Measurements from ENCODE around the gene LAMP1.
"Not testable (repeated sequence)": the region's sequence is repeated elsewhere in the genome, so short reads cannot be mapped to it uniquely, and the experiment has no call there.

Gene LAMP1, protein sequence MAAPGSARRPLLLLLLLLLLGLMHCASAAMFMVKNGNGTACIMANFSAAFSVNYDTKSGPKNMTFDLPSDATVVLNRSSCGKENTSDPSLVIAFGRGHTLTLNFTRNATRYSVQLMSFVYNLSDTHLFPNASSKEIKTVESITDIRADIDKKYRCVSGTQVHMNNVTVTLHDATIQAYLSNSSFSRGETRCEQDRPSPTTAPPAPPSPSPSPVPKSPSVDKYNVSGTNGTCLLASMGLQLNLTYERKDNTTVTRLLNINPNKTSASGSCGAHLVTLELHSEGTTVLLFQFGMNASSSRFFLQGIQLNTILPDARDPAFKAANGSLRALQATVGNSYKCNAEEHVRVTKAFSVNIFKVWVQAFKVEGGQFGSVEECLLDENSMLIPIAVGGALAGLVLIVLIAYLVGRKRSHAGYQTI

DNA sequence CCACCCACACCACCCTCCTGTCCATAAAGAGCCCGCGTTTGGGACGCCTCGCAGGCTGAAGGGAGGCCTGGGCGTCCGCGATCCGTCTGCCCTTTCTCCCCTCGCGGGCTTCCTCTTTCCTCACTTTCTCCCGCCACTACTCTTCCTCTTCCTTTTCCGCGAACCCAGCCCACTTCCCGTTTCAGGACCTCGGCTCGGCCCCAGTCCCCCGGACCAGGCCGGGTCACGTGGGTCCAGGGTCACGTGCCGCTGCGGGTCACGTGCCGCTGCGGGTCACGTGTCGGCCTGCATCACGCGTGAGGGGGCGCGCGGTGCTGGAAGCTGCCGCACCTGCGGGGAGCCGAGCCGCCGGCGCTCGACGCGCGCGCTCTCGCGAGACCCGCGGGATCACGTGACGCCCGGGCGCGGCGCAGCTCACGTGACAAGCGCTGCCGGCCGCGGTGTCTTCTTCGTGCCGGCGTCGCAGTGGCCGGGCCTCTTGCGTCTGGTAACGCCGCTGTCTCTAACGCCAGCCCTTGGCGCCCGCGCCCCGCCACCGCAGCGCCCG is at the start of gene LAMP1:
LAMP1 (plus strand) TSS at position 417 of the 547 bp plus-strand sequence. CDS start 196 bp downstream, outside the sequence.
- peak; percentile 82 for DNase-seq

DNA sequence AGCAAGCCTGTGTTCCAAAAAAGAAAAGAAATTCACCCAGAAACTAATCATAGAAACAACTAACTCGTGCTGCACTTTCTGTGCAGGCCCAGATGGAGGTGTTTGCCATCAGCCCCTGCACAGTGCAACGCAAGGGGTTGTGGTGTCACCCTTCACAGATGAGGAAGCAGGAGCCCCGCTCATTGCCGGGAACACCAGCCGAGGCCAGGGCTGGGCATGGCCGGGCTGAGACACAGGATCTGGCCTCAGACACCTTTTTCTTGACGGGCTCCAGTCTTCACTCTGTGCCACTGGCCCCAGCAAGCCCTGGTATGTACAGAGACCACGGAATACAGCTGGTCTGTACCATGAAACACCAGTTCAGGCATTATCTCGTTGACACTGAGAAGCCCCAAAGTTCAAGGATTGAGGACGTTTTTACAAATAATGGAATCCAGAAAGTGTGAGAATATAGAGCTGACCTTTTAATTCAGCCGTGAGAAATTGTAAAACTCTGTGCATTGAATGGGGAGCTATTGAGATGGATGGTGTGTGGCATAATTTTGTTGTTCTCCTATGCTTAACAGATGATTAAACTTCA is 44.4 kb upstream of the LAMP1 start:
- no peak for DNase-seq

DNA sequence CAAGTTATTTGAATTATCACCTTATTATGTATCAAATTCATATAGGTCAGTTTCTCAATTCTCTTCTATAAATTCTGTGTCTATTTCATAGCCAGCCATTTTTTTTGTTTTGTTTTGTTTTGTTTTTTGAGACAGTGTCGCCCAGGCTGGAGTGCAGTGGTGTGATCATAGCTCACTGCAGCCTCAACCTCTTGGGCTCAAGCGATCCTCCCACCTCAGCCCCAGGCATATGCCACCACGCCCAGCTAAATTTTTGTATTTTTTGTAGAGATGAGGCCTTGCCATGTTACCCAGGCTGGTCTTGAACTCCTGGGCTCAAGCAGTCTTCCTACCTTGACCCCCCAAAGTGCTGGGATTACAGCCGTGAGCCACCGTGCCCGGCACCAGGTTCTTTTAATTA is 39.1 kb upstream of the LAMP1 start:
- DNase-seq, result not testable (repeated sequence)

DNA sequence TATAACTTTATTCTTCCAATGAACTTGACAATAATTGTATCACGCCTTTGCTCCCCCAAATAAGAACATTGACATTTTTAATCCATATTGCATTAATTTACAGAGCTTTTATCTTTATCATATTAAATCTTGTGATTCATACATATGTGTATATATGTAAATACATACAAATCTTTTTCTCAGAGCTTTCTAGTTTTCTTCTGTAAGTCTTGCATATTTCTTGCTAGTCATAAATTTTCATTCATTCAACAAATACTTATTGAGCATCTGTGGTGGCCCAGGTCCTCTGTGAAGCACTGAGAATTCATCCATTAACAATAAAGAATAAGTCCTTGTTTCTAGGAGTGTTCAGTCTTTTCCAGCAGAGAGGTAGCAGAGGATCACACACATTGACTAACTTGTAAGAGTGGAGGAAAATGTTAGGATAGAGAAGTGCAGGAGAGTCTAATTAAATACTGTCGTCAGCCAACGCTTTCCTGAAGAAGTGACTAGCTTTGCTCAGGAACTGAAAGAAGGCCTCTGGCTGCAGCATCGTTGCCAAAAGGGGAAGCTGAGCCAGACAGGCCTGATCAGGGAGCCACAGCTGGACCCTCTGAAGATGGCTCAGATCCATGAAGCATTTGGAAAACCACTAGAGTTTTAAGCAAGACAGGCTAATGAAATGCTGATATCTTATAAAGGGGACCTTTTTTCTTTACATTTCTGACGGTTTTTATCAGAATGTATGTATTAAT is 38.6 kb upstream of the LAMP1 start:
- DNase-seq, result no peak

DNA sequence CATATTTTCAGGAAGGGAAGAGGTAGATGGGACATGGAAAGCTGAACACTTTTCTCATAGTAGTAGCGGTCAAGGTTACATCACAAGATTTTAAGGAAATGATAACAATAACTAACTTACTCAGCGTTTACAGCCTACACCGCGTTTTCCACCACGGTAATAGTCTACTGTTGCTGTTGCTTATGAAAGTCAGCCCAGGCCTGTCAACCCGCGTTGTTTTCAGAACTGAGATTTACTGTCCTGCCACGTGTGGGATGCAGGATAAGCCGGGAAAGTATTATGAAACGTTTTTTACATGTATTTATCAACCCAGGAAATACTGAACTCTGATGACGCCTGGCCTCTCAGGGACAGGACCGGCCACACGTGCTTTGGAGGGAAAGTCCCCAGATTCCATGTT is 36.0 kb upstream of the LAMP1 start:
- DNase-seq, result no peak

DNA sequence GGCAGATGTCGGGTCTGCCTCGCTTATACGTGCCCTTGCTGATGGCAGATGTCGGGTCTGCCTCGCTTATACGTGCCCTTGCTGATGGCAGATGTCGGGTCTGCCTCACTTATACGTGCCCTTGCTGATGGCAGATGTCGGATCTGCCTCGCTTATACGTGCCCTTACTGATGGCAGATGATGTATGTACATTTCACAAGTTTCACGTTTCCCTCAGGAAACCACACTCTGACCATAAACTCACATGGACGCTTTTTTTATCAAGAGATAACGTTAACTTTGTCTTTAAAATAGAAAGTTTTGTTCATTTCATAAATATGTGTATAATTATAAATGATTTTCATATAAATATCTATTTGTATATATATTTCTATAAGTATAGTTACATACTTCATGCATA is 34.0 kb upstream of the LAMP1 start:
- not testable (repeated sequence) for DNase-seq

DNA sequence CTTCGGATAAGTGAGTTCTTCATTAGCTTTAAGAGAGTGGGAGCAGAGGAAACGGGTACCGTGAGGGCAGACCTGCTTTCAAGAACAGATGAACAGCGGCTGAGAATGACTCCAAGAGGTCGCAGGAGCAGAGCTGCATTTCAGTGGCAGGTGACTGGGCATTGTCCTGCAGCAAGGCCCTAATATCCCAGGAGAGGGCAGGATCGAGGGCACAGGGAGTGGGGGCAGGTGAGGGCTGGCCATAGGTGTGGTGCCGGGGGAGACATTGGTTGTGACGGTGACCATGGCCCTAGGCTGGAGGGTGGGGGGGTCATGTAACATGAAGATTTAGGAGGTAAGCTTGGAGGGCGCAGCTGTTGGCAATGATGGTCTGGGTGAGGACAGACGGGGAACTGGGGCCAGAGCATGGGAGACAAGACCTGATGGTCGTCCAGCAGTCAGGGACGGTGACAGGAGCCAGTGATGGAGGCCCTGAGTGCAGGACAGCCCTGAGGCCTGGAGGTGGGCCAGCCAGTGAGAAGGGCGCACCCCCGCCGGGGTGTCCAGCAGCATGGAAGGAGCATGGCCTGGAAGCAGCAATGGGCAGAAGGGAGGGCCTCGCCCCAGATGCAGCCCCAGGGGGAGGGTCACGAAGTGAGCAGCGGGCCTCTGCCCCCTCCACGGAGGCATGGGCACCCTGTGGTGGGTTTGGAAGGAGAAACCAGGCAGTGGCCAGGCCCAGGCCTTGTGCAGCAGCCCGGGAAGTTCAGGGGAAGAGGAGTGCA is 29.2 kb upstream of the LAMP1 start:
- DNase-seq, result no peak

DNA sequence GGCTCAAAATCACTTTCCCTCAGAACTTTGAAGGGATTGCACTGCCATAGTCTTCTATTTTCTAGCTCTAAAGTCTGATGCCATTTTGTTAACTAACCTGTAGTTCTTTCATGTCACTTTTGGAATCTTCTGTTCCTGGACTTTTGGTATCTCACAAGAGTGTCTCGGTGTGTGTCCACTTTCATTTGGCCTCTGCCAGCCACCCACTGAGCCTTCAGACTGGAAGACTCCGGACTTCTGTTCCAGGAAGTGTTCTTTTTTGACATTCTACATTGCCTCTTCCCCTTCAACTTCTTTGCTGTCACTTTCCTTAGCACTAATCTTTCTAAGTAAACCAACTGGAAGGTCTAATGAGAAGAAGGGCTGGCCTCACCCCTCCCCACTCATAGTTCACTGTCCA is 25.0 kb upstream of the LAMP1 start:
- DNase-seq, result no peak

DNA sequence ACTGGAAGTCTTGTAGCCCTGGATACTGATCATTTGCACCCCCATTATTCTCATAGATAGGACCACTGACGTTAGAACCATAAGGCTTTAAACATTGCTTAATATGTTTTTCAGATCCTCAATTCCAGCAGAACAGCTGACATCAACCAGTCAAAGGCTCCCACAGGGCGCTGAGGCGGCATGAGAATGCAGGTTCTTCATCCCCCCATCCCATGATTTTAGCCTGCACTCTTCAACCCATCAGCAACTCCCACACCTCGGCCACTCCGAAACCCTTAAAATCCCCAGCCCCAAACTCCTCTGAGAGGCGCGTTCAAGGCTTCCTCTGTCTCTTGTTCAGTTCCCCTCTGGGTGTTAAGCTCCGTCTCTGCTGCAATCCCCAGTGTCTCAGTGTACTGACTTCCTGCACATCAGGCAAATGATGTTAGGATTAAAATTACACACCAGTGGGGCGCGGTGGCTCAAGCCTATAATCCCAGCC is 24.3 kb upstream of the LAMP1 start:
- DNase-seq, result no peak

DNA sequence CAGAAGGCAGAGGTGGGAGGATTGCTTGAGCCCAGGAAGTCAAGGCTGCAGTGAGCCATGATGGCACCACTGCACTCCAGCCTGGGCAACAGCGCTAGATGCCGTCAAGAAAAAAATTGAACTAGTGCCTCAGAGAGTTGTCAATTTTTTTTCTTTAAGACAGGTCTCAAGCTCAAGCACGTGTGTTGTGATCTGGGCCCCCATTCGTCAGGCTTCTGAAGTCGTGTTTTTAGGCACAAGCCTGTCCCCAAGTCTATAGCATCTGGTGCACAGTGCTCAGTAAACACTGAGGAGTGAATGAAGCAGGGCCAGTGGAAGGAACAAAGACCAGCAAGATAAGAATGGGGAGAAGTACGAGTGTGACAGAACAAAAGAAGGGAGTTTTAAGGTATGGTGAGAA is 23.7 kb upstream of the LAMP1 start:
- DNase-seq, result no peak

DNA sequence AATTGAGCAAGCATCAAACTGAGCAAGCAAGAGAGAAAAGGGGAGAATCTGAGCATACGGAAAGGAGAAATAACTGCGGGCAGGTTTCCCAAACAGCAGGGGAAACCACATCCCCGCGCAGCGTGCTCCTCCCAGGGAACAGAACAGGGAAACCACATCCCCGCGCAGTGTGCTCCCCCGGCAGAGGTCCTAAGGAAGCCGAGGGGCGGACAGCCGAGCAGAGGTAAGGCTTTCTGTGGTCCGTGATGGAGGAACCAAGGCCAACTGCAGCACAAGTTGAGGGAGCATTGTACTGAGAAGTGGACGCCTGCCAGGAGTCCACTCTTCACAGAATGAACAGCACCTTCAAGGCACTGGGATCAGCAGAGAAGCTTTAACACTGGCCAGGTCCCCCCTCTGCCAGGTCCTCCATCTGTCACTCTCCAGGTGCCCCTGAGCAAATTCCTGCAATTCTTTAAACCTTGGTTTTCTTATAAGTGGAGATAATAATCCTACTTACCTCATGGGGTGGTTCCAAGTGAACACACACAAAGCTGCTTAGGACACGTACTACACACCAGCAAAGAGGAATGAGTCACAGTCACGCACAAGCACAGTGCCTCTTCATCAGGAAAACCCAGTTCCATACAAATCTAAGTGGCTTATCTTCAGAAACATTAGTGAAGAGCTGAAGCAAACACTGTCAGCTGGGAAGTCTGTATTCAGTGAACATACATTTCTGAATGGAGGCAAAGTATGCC is 23.0 kb upstream of the LAMP1 start:
- no peak for DNase-seq

DNA sequence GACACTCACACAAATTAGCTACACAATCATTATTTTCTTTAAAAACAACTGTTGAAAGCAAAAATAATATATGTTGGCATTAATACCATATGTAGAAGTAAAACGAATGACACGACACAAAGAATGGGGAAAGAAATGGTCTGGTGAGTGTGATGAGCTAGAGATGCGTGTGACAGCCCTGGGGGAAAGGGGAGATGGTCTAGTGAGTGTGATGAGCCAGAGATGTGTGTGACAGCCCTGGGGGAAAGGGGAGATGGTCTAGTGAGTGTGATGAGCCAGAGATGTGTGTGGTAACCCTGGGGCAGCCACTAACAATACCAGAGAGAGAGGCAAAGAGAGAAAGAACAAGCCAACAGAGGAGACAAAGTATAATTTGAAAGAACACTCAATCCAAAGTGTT is 22.3 kb upstream of the LAMP1 start:
- DNase-seq, result no peak

DNA sequence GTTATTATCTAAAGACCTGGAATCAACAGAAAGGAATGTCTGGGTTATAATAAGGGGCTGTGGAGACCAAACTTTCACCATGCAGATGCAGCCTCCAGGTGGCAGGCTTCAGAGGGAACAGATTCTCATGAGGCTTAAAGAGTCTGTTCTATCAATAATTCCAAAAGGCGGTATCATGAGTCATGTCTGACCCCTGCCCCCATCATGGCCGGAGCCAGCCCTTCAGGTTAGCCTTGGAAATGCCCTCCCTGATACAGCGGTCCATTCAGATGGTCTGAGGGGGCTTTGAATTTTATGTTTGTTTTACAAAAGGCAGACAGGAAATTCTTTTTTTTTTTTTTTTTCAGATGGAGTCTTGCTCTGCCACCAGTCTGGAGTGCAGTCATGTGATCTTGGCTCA is 21.7 kb upstream of the LAMP1 start:
- DNase-seq, result peak; percentile 63

DNA sequence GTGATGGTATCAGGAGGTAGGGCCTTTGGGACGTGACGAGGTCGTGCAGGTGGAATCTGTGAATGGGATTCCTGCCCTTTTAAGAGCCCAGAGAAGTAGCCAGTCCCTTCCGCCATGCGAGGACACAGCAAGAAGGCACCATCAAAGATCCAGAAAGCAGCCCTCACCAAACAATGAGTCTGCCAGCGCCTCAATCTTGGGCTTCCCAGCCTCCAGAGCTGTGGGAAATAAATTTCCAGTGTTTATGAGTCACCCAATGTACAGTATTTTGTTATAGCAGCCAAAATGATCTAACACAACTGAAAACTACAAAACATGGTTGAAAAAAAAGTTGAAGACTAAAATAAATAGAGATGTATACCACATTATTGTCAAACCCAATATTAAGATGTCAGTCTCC is 16.9 kb upstream of the LAMP1 start:
- no peak for DNase-seq

DNA sequence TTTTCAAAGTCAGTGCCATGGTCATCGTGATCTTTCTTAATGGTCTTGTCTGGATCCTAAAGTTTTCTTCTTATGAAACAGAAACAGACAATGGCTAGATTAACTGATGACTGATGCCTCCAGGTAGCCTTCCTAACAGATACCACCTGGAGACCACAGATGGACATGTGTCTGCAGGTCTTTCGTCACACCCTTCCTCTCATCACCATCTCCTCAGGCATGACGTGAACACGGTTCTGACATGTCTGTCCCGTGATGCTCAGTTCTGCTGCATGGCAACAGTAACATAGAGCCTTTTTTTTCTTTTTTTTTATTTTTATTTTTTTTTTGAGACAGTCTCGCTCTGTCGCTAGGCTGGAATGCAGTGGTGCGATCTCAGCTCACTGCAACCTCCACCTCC is 13.1 kb upstream of the LAMP1 start:
- DNase-seq, result no peak

DNA sequence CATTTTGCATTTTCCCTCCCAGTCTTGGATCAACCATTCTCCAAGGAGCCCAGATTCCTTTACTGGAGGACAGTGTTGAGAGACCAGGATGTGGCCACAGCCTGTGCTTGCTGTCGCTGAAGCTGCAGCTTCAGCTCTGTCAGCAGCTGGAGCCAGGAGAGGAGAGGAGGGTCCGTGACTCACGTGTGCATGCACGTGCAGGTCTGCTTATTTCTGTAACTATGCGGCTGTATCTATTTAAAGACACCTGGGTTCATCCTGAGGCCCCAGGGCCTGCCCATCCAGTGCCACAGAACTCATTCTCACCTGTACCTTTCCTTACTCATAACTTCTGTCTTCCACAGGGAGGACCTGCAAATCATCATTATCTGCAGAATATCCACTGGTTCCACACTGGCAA is 8.2 kb upstream of the LAMP1 start:
- no peak for DNase-seq

DNA sequence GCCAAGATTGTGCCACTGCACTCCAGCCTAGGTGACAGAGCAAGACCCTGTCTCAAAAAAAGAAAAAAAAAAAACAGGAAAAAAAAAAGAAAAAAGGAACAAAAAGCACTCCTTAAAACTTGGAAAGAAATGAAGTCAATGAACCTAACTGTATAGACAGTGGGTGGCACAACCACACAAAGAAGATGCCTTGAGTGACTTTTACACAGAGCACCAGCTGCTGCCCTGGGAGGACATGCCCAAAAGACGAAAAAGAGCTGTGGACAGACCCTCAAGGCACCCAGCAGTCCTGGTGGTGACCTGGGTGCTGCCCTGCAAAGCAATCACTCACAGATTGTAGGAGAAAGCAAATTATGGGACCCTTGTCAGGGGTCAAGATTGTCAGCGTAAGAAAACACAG is 5.9 kb upstream of the LAMP1 start:
- DNase-seq, result no peak

DNA sequence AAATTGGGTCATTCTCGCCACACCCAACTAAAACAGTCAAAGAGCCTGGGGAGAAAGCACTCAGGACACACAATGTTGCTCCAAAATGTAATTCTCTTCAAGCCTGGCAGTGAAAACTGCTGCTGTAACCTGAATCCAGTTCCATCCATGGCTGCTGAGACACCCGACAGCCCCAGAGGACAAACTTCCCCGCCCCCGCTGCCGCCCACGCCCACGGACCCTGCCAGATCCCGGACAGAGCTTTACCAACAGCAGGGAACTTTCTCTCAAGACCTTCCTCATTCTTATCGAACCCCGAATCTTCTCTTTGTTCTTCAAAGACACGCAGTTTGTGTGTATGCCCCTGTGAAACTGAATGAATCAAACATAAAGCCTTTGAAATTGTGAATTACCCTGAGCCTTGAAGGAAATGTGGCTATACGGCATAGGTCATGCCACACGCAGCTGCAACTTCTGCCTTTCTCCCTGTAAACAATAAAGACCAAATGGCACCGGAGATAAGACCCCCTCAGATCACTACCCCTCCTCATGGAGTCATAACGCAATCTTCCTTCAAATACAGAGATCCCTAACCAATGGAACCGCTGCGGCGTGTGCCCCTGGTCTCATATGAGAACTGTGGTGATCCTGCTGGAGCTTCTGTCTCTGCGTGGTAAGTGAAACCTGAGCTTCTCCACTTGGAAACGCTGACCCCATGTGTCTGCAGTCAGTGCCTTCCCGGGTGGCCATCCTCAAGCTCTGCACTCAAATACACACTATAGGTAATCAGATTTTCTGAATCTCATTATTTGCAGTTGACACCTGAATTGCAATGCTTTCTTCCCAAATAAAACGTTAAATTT is 4.8 kb upstream of the LAMP1 start:
- DNase-seq, result no peak

DNA sequence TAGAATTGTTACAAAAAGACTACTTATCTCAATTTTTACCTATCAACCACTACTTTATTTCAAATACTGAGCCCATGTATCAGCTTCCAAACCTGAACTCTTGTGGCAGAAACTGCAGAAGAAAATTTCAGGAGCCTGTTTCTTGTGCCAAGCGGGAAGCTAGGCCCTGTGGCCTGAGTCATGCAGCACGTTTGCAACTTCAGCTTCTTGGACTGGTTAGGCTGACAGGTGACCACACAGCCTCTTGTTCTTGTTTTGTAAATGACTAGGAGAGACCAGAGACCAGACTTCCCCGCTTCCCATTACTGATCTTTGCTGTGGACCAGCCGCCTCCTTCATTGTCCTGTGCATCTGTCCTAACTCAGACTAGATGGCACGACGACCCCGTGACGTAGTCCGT is 3.4 kb upstream of the LAMP1 start:
- DNase-seq, result no peak

DNA sequence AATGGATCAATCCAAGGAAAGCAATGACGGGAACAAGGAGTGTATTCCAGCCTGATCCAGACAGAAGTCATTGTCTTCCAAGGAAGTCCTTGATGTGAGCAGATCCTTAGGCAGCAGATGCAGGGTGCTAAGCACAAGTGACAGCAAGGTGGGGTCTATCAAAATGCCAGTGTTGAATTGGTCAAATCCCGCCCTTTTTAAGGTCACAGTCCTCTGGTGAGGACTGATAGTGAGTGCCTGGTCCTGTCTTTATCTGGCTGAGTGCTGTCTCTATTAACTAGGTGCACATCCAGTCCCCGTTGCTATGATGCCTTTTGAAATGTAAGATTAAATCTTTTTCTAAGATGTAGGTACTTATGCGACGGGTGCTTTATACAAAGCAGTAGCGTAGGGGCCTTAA is 1.3 kb upstream of the LAMP1 start:
- no peak for DNase-seq

DNA sequence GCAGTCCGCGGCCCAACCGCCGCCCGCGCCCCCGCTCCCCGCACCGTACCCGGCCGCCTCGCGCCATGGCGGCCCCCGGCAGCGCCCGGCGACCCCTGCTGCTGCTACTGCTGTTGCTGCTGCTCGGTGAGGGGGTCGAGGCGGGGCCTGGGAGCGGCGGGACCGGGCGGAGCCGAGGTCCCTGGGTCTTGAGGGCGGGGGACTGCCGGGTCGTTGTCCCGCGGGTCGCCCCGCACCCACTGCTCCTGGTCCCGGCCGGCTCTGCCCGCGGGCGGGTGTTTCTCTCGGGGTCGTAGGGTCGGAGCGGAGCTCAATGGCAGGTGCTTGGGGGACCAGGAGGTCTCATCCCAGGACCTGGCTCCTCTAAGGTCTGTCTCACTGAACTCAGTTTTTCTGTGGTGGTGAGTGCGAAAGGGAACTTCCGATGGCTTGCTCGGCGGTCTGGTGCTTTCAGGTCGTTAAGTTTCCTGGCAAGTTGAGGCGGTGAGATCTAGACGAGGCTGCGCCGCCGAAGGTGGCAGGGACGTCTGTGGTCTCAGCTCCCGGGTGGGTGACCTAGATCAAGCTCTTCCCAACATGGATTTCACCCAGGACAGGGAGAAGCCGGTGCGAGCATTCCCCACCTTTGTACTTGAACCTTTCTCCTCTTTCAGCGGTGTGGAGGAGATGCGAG is 467 bp downstream of the LAMP1 start:
- DNase-seq, result no peak
